Smooth muscle cell (in vitro differentiated cells): Measurements from ENCODE around the gene ITPR1. TPM values are rescaled to one million over a fixed set of nuclear protein-coding genes. Genes with fewer than 3 reads are reported as not detected.

ENCODE experiments used
- DNase-seq: peaks from one replicate; lab custom pipeline; 2025; ENCODE audit not compliant: unreplicated experiment; lab: John Stamatoyannopoulos, UW
- H2AFZ ChIP-seq: fragments of 200-600 bp; sonication (generic); 2 replicates; pipeline ENCODE4 v1.6.0; 2016; ENCODE audit warnings: antibody characterized with exemption, low read depth, mild to moderate bottlenecking
- H3F3A ChIP-seq: fragments of 200-600 bp; sonication (generic); 2 replicates; pipeline ENCODE4 v1.6.0; 2017; ENCODE audit warnings: antibody characterized with exemption, low read depth
- H3K27ac ChIP-seq: fragments of 200-600 bp; sonication (generic); 2 replicates; pipeline ENCODE4 v1.5.1; 2016; ENCODE audit warnings: low read depth, mild to moderate bottlenecking
- H3K27me3 ChIP-seq: fragments of 200-600 bp; sonication (generic); 2 replicates; pipeline ENCODE4 v1.6.1; 2016; ENCODE audit warnings: low read depth, mild to moderate bottlenecking
- H3K36me3 ChIP-seq: fragments of 200-600 bp; sonication (generic); 2 replicates; pipeline ENCODE4 v1.5.1; 2016; ENCODE audit warnings: low read depth
- H3K4me1 ChIP-seq: fragments of 200-600 bp; sonication (generic); 2 replicates; pipeline ENCODE4 v1.5.1; 2016; ENCODE audit warnings: low read depth
- H3K4me2 ChIP-seq: fragments of 200-600 bp; sonication (generic); 2 replicates; pipeline ENCODE4 v1.6.0; 2016; ENCODE audit warnings: mild to moderate bottlenecking
- H3K4me3 ChIP-seq: fragments of 200-600 bp; sonication (generic); 2 replicates; pipeline ENCODE4 v1.5.1; 2016; ENCODE audit warnings: mild to moderate bottlenecking
- H3K79me2 ChIP-seq: fragments of 200-600 bp; sonication (generic); 2 replicates; pipeline ENCODE4 v1.6.0; 2016; ENCODE audit warnings: low read depth, mild to moderate bottlenecking
- H3K9ac ChIP-seq: fragments of 200-600 bp; sonication (generic); 2 replicates; pipeline ENCODE4 v1.6.0; 2016; ENCODE audit warnings: low read depth
- H3K9me3 ChIP-seq: fragments of 200-600 bp; sonication (generic); replicated peaks from 2 replicates; pipeline ENCODE4 v1.5.1; 2016; ENCODE audit warnings: low read depth
- H4K20me1 ChIP-seq: fragments of 200-600 bp; sonication (generic); 2 replicates; pipeline ENCODE4 v1.6.0; 2016; ENCODE audit warnings: low read depth
- CTCF ChIP-seq: fragments of 200-600 bp; sonication (generic); IDR thresholded peaks from 2 replicates; pipeline ENCODE4 v1.5.1; 2017; ENCODE audit warnings: borderline replicate concordance, mild to moderate bottlenecking, antibody characterized with exemption; ENCODE audit not compliant: insufficient read depth, poor library complexity, severe bottlenecking
- WGBS: methylation state at CpG from one replicate; pipeline ENCODE4 v1.1.7; 2016; ENCODE audit warnings: low lambda C conversion rate; 5-methylcytosine and 5-hydroxymethylcytosine counted together
- polyA plus RNA-seq: library from polyadenylated mRNA; unstranded; fragments of >200 nt; fragmentation: Nextera tagmentation; extraction: Ambion mirVana; gene quantifications from 2 replicates; pipeline ENCODE4 v1.2.1, GENCODE V29; 2016
- total RNA-seq: library from RNA; depleted of rRNA; stranded (reverse); fragments of >200 nt; gene quantifications from 2 replicates; pipeline ENCODE4 v1.2.3, GENCODE V29; 2014

Gene ITPR1
- total RNA-seq (28.6 and 31.6 TPM in 2 replicates), polyA plus RNA-seq (16.4 and 17.9 TPM in 2 replicates)

DNA sequence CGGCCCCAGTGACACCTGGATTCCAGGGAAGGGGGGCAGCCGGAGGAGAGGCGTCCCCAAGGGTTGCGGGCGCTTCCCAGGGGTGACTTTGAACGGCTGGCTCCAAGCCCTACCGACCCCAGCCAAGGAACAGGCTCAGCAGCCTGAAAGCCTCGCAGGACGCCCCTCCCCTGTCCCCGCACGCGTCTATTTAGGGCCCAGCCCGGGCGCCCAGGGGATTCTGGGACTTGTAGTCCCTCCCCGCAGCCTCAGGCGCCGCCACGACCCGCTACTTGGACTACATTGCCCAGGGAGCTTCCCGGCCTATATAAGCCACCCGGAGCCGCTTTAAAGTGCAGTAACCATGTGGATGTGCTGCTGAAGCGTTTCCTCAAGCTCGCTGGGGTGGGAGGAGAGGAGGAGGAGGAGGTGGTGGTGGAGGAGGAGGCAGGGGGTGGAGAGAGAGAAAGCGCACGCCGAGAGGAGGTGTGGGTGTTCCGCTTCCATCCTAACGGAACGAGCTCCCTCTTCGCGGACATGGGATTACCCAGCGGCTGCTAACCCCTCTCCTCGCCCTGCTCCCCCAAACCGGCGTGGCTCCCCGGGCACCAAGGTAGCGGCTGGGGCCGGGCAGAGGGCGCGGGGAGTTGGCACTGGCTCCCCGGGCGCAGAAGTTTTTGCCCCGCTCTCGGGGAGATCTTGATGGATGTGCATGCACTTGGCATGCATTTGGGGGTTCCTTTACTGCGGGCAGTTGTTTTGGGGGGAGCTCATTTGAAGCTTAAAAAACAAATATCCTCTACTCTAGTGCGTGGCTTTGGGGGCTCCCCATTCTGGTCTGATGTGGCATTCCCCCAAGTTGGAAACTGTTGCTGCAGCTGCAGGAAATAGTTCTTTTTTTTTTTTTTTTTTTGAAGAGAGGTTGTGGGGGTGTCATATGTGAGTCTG is at the start of gene ITPR1:
ITPR1 (plus strand) TSS at position 335 of the 927 bp plus-strand sequence. CDS start 23,144 bp downstream, outside the sequence.
- Histone ChIP-seq H3K9me3 (no peaks in the 10 kb centered on the region), H3K4me3 (peak within 1 kb of the TSS; percentile 88), H3K4me2 (peak within 1 kb of the TSS; percentile 94), H3K4me1 (peaks cover 10% of the 10 kb centered on the region), H3F3A (peaks cover 4% of the 10 kb centered on the region), H3K36me3 (no peaks in the 10 kb centered on the region), H3K27me3 (peaks cover 5% of the 10 kb centered on the region), H3K27ac (peak within 1 kb of the TSS; percentile 37), H2AFZ (peak within 1 kb of the TSS; percentile 92), H3K9ac (peak within 1 kb of the TSS; percentile 82), H4K20me1 (no peaks in the 10 kb centered on the region), H3K79me2 (no peaks in the 10 kb centered on the region)
- peak; percentile 88 for DNase-seq
- 2% methylated on average over 41 of the region's 47 CpGs for WGBS
- no peak for TF ChIP-seq CTCF

GRCh38 chr3:4447295-4447999 is 45.7 kb upstream of the ITPR1 start:
- 91% methylated on average over 3 of the region's 3 CpGs for WGBS

GRCh38 chr3:4448187-4448586 is 45.0 kb upstream of the ITPR1 start:
- Histone ChIP-seq H4K20me1 (no peaks in the 10 kb centered on the region), H3K4me1 (no peaks in the 10 kb centered on the region), H3K9ac (no peak overlapping the region), H3K79me2 (no peaks in the 10 kb centered on the region), H3K4me3 (no peak overlapping the region), H3K4me2 (no peak overlapping the region), H3F3A (no peaks in the 10 kb centered on the region), H3K36me3 (no peaks in the 10 kb centered on the region), H3K9me3 (no peaks in the 10 kb centered on the region), H3K27ac (no peak overlapping the region), H2AFZ (no peak overlapping the region), H3K27me3 (no peaks in the 10 kb centered on the region)
- DNase-seq = no peak
- WGBS = 82% methylated on average over 6 of the region's 6 CpGs
- no peak for TF ChIP-seq CTCF

More at GRCh38 chr3:4447295-4447999, 45.7 kb upstream of the ITPR1 start:
- Histone ChIP-seq H2AFZ (no peak overlapping the region), H3K9ac (no peak overlapping the region), H3K79me2 (no peaks in the 10 kb centered on the region), H3K9me3 (no peaks in the 10 kb centered on the region), H3K27me3 (no peaks in the 10 kb centered on the region), H3K4me2 (no peak overlapping the region), H4K20me1 (no peaks in the 10 kb centered on the region), H3K36me3 (no peaks in the 10 kb centered on the region), H3F3A (no peaks in the 10 kb centered on the region), H3K4me1 (no peaks in the 10 kb centered on the region), H3K27ac (no peak overlapping the region), H3K4me3 (no peak overlapping the region)
- no peak for DNase-seq
- TF ChIP-seq CTCF = no peak
